ENCODE data around the gene DDX59. TPM values are rescaled to one million over a fixed set of nuclear protein-coding genes. Genes with fewer than 3 reads are reported as not detected.

DDX59 gene
- total RNA-seq = 10 to 100 TPM; 13.7 to 24.1 TPM

- peak; percentile 92 to 95 for ATAC-seq
- peak; percentile 94 for DNase-seq (ENCODE audit: low spot score in 2 of 2)
- H3K36me3 Mint-ChIP-seq = peaks cover 0 to 2% of the 10 kb centered on the region in 2 donors
- H3K9me3 Mint-ChIP-seq = no peaks in the 10 kb centered on the region
- H3K27ac Mint-ChIP-seq = peak within 1 kb of the TSS; percentile 90 to 100
Measured at GRCh38 chr1:200669314-200670241, at the start of gene DDX59. Gene DDX59, minus strand, starts transcription at chr1:200669907. Its CDS starts 3,167 bp downstream, at chr1:200666740.

GRCh38 chr1:200714504-200715187 lies 44.9 kb upstream of the DDX59 start:
- Mint-ChIP-seq H3K9me3 (peaks cover 0 to 4% of the 10 kb centered on the region in 2 donors), H3K27ac (no peak overlapping the region), H3K36me3 (peaks cover 0 to 5% of the 10 kb centered on the region in 2 donors)
- no peak for ATAC-seq
- DNase-seq (ENCODE audit: low spot score in 2 of 2) = no peak

GRCh38 chr1:200710166-200710565 lies 40.5 kb upstream of the DDX59 start:
- H3K27ac Mint-ChIP-seq = no peak overlapping the region
- DNase-seq (ENCODE audit: low spot score in 2 of 2) (no peak), ATAC-seq (no peak)
- H3K36me3 Mint-ChIP-seq = no peaks in the 10 kb centered on the region
- peaks cover 0 to 4% of the 10 kb centered on the region in 2 donors for H3K9me3 Mint-ChIP-seq

GRCh38 chr1:200708769-200709168 lies 39.1 kb upstream of the DDX59 start:
- Mint-ChIP-seq H3K27ac (no peak overlapping the region), H3K9me3 (peaks cover 0 to 3% of the 10 kb centered on the region in 2 donors), H3K36me3 (no peaks in the 10 kb centered on the region)
- no peak for DNase-seq (ENCODE audit: low spot score in 2 of 2)
- ATAC-seq = no peak

- H3K27ac Mint-ChIP-seq = no peak overlapping the region
- no peaks in the 10 kb centered on the region for H3K36me3 Mint-ChIP-seq
- DNase-seq (ENCODE audit: low spot score in 2 of 2) (no peak), ATAC-seq (no peak)
- no peaks in the 10 kb centered on the region for H3K9me3 Mint-ChIP-seq
Measured at GRCh38 chr1:200708161-200708560, 38.5 kb upstream of the DDX59 start.

GRCh38 chr1:200707116-200707515 lies 37.4 kb upstream of the DDX59 start:
- Mint-ChIP-seq H3K36me3 (no peaks in the 10 kb centered on the region), H3K27ac (no peak overlapping the region), H3K9me3 (no peaks in the 10 kb centered on the region)
- no peak for DNase-seq (ENCODE audit: low spot score in 2 of 2)
- ATAC-seq = no peak

GRCh38 chr1:200706111-200706814 lies 36.6 kb upstream of the DDX59 start:
- H3K36me3 Mint-ChIP-seq = no peaks in the 10 kb centered on the region

GRCh38 chr1:200704986-200705500 lies 35.3 kb upstream of the DDX59 start:
- H3K36me3 Mint-ChIP-seq = no peaks in the 10 kb centered on the region
- ATAC-seq (no peak), DNase-seq (ENCODE audit: low spot score in 2 of 2) (no peak)
- no peak overlapping the region for H3K27ac Mint-ChIP-seq
- no peaks in the 10 kb centered on the region for H3K9me3 Mint-ChIP-seq

More at GRCh38 chr1:200706111-200706814, 36.6 kb upstream of the DDX59 start:
- DNase-seq (ENCODE audit: low spot score in 2 of 2) = no peak
- H3K27ac Mint-ChIP-seq = no peak overlapping the region
- no peak for ATAC-seq
- H3K9me3 Mint-ChIP-seq = no peaks in the 10 kb centered on the region

GRCh38 chr1:200699871-200700270 lies 30.2 kb upstream of the DDX59 start:
- ATAC-seq (no peak), DNase-seq (ENCODE audit: low spot score in 2 of 2) (no peak)
- H3K9me3 Mint-ChIP-seq = no peaks in the 10 kb centered on the region
- no peaks in the 10 kb centered on the region for H3K36me3 Mint-ChIP-seq
- H3K27ac Mint-ChIP-seq = no peak overlapping the region

GRCh38 chr1:200694738-200695137 lies 25.0 kb upstream of the DDX59 start:
- no peak for ATAC-seq
- DNase-seq (ENCODE audit: low spot score in 2 of 2) = no peak
- Mint-ChIP-seq H3K9me3 (no peaks in the 10 kb centered on the region), H3K27ac (no peak overlapping the region), H3K36me3 (no peaks in the 10 kb centered on the region)

- DNase-seq (ENCODE audit: low spot score in 2 of 2) (no peak), ATAC-seq (no peak)
- Mint-ChIP-seq H3K36me3 (no peaks in the 10 kb centered on the region), H3K27ac (no peak overlapping the region), H3K9me3 (no peaks in the 10 kb centered on the region)
Measured at GRCh38 chr1:200693327-200693726, 23.6 kb upstream of the DDX59 start.

- ATAC-seq (no peak), DNase-seq (ENCODE audit: low spot score in 2 of 2) (no peak)
- Mint-ChIP-seq H3K36me3 (no peaks in the 10 kb centered on the region), H3K9me3 (no peaks in the 10 kb centered on the region), H3K27ac (no peak overlapping the region)
Measured at GRCh38 chr1:200692316-200692715, 22.6 kb upstream of the DDX59 start.

GRCh38 chr1:200686620-200687019 lies 16.9 kb upstream of the DDX59 start:
- DNase-seq (ENCODE audit: low spot score in 2 of 2) (no peak), ATAC-seq (no peak)
- Mint-ChIP-seq H3K9me3 (no peaks in the 10 kb centered on the region), H3K36me3 (no peaks in the 10 kb centered on the region), H3K27ac (no peak overlapping the region)

- ATAC-seq = peak; percentile 9 to 38
- DNase-seq (ENCODE audit: low spot score in 2 of 2) = no peak
- Mint-ChIP-seq H3K9me3 (no peaks in the 10 kb centered on the region), H3K36me3 (no peaks in the 10 kb centered on the region), H3K27ac (no peak overlapping the region)
Measured at GRCh38 chr1:200684015-200684414, 14.3 kb upstream of the DDX59 start.

GRCh38 chr1:200683298-200683697 lies 13.6 kb upstream of the DDX59 start:
- DNase-seq (ENCODE audit: low spot score in 2 of 2) = no peak
- no peak for ATAC-seq
- Mint-ChIP-seq H3K9me3 (no peaks in the 10 kb centered on the region), H3K36me3 (no peaks in the 10 kb centered on the region), H3K27ac (no peak overlapping the region)

GRCh38 chr1:200681231-200681630 lies 11.5 kb upstream of the DDX59 start:
- ATAC-seq = no peak
- Mint-ChIP-seq H3K9me3 (no peaks in the 10 kb centered on the region), H3K27ac (no peak overlapping the region), H3K36me3 (no peaks in the 10 kb centered on the region)
- DNase-seq (ENCODE audit: low spot score in 2 of 2) = no peak

GRCh38 chr1:200676829-200677228 lies 7.1 kb upstream of the DDX59 start:
- Mint-ChIP-seq H3K9me3 (no peaks in the 10 kb centered on the region), H3K27ac (no peak overlapping the region), H3K36me3 (no peaks in the 10 kb centered on the region)
- ATAC-seq (no peak), DNase-seq (ENCODE audit: low spot score in 2 of 2) (no peak)
